Measurements from ENCODE around the gene CDK2AP2.

DNA sequence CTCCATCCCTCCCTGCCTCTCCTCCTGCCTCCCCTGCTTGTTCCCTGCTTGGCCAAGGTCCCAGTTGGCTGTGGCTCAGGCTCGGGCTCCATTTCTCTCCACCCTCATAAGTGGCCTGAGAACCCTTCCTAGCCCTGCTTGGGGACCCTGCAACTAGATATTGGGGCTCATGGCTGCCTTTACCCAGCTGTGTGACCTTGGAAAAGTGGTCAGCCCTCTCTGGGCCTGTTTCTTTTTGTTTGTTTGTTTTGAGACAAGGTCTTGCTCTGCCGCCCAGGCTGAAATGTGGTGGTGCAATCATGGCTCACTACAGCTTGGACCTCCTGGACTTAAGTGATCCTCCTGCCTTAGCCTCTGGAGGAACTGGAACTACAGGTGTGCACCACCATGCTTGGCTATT is 35.6 kb upstream of the CDK2AP2 start:
- TF ChIP-seq, protein P1, sequence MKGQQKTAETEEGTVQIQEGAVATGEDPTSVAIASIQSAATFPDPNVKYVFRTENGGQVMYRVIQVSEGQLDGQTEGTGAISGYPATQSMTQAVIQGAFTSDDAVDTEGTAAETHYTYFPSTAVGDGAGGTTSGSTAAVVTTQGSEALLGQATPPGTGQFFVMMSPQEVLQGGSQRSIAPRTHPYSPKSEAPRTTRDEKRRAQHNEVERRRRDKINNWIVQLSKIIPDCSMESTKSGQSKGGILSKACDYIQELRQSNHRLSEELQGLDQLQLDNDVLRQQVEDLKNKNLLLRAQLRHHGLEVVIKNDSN (IDR thresholded peaks at IDR 0.05), result no peak
- TF ChIP-seq RAD21 (IDR thresholded peaks at IDR 0.05; ENCODE audit: low read depth) (no peak), EP300 (IDR thresholded peaks at IDR 0.05; ENCODE audit: borderline replicate concordance) (no peak), ZBTB7A (IDR thresholded peaks at IDR 0.05; ENCODE audit: low read depth) (no peak), NFIC (IDR thresholded peaks at IDR 0.05) (no peak), EGR1 (IDR thresholded peaks at IDR 0.05) (no peak), CEBPB (IDR thresholded peaks at IDR 0.05) (no peak), TCF12 (IDR thresholded peaks at IDR 0.05; ENCODE audit: low read depth) (no peak)
- TF ChIP-seq, protein P2, sequence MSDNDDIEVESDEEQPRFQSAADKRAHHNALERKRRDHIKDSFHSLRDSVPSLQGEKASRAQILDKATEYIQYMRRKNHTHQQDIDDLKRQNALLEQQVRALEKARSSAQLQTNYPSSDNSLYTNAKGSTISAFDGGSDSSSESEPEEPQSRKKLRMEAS (IDR thresholded peaks at IDR 0.05), result no peak
- TF ChIP-seq, protein P3, sequence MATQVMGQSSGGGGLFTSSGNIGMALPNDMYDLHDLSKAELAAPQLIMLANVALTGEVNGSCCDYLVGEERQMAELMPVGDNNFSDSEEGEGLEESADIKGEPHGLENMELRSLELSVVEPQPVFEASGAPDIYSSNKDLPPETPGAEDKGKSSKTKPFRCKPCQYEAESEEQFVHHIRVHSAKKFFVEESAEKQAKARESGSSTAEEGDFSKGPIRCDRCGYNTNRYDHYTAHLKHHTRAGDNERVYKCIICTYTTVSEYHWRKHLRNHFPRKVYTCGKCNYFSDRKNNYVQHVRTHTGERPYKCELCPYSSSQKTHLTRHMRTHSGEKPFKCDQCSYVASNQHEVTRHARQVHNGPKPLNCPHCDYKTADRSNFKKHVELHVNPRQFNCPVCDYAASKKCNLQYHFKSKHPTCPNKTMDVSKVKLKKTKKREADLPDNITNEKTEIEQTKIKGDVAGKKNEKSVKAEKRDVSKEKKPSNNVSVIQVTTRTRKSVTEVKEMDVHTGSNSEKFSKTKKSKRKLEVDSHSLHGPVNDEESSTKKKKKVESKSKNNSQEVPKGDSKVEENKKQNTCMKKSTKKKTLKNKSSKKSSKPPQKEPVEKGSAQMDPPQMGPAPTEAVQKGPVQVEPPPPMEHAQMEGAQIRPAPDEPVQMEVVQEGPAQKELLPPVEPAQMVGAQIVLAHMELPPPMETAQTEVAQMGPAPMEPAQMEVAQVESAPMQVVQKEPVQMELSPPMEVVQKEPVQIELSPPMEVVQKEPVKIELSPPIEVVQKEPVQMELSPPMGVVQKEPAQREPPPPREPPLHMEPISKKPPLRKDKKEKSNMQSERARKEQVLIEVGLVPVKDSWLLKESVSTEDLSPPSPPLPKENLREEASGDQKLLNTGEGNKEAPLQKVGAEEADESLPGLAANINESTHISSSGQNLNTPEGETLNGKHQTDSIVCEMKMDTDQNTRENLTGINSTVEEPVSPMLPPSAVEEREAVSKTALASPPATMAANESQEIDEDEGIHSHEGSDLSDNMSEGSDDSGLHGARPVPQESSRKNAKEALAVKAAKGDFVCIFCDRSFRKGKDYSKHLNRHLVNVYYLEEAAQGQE (IDR thresholded peaks at IDR 0.05; ENCODE audit: low read depth), result no peak
